Neural cell (in vitro differentiated cells): Measurements from ENCODE around the gene RND2. TPM values are rescaled to one million over a fixed set of nuclear protein-coding genes. Genes with fewer than 3 reads are reported as not detected.

Source experiments
- H2AFZ ChIP-seq: fragments of 200-600, 300-800 bp; sonication (generic), shearing (Covaris generic); 2 replicates; pipeline ENCODE4 v1.6.0; 2014; ENCODE audit warnings: low read depth, mild to moderate bottlenecking, antibody characterized with exemption, low read length, moderate library complexity
- H3F3A ChIP-seq: fragments of 200-600 bp; shearing (Covaris generic); 2 replicates; pipeline ENCODE4 v1.6.1; 2016; ENCODE audit warnings: mild to moderate bottlenecking, moderate library complexity, mixed read lengths, antibody characterized with exemption, low read length; ENCODE audit not compliant: insufficient read depth, poor library complexity, severe bottlenecking
- H3K27ac ChIP-seq: fragments of 200-600, 300-800 bp; sonication (generic), shearing (Covaris generic); 2 replicates; pipeline ENCODE4 v1.5.1; 2014; ENCODE audit warnings: mild to moderate bottlenecking, low read length, moderate library complexity
- H3K27me3 ChIP-seq: fragments of 300-800, 200-600 bp; sonication (generic), shearing (Covaris generic); 2 replicates; pipeline ENCODE4 v1.6.0; 2014; ENCODE audit warnings: mild to moderate bottlenecking, low read depth, low read length, moderate library complexity; ENCODE audit not compliant: insufficient read depth
- H3K36me3 ChIP-seq: fragments of 300-800, 200-600 bp; sonication (generic), shearing (Covaris generic); 2 replicates; pipeline ENCODE4 v1.5.1; 2014; ENCODE audit warnings: mild to moderate bottlenecking, antibody characterized with exemption, low read length, moderate library complexity; ENCODE audit not compliant: insufficient read depth
- H3K4me2 ChIP-seq: fragments of 300-800, 200-600 bp; sonication (generic), shearing (Covaris generic); 2 replicates; pipeline ENCODE4 v1.6.0; 2014; ENCODE audit warnings: mild to moderate bottlenecking, low read length
- H3K4me3 ChIP-seq: fragments of 300-800, 200-600 bp; sonication (generic), shearing (Covaris generic); 2 replicates; pipeline ENCODE4 v1.5.1; 2014; ENCODE audit warnings: mild to moderate bottlenecking, low read length, moderate library complexity
- H3K79me2 ChIP-seq: fragments of 200-600 bp; shearing (Covaris generic); replicated peaks from 2 replicates; pipeline ENCODE4 v1.6.0; 2014; ENCODE audit warnings: mild to moderate bottlenecking, low read length, moderate library complexity; ENCODE audit not compliant: insufficient read depth
- H3K9ac ChIP-seq: fragments of 300-800, 200-600 bp; sonication (generic), shearing (Covaris generic); 2 replicates; pipeline ENCODE4 v1.6.1; 2016; ENCODE audit warnings: mild to moderate bottlenecking, low read length, mixed read lengths
- H3K9me2 ChIP-seq: fragments of 200-600 bp; shearing (Covaris generic); 2 replicates; pipeline ENCODE4 v1.6.1; 2016; ENCODE audit warnings: mild to moderate bottlenecking, low read length, mixed read lengths; ENCODE audit not compliant: insufficient read depth
- H3K9me3 ChIP-seq: fragments of 200-600, 300-800 bp; sonication (generic), shearing (Covaris generic); 2 replicates; pipeline ENCODE4 v1.6.1; 2016; ENCODE audit warnings: mild to moderate bottlenecking, mixed run types, low read length, moderate library complexity, mixed read lengths
- H4K20me1 ChIP-seq: fragments of 200-600 bp; shearing (Covaris generic); 2 replicates; pipeline ENCODE4 v1.6.1; 2016; ENCODE audit warnings: mild to moderate bottlenecking, mixed run types; ENCODE audit not compliant: insufficient read depth
- EP300 ChIP-seq: fragments of 450-650 bp; conservative IDR thresholded peaks from 2 replicates; pipeline ENCODE4 v1.6.1; 2014; ENCODE audit warnings: antibody characterized with exemption, mild to moderate bottlenecking, moderate library complexity; ENCODE audit not compliant: poor library complexity, severe bottlenecking
- EZH2 ChIP-seq: fragments of 200-600, 300-800 bp; shearing (Covaris generic), sonication (generic); IDR thresholded peaks from 2 replicates; pipeline ENCODE4 v1.6.1; 2014; ENCODE audit warnings: antibody characterized with exemption, low read length, borderline replicate concordance, mild to moderate bottlenecking; ENCODE audit not compliant: insufficient read depth, poor library complexity, severe bottlenecking
- POLR2AphosphoS5 ChIP-seq: IDR thresholded peaks from 2 replicates; pipeline ENCODE4 v1.6.1; 2012
- TAF1 ChIP-seq: IDR thresholded peaks from 2 replicates; pipeline ENCODE4 v1.6.1; 2012; ENCODE audit warnings: low read depth
- polyA plus RNA-seq: library from polyadenylated mRNA; depleted of rRNA; stranded (reverse); fragments of >200 nt; gene quantifications from 2 replicates; pipeline ENCODE4 v1.2.3, GENCODE V29; 2014

RND2 gene
- polyA plus RNA-seq, 1 donor from 2014 or later, result 43.8 TPM

DNA sequence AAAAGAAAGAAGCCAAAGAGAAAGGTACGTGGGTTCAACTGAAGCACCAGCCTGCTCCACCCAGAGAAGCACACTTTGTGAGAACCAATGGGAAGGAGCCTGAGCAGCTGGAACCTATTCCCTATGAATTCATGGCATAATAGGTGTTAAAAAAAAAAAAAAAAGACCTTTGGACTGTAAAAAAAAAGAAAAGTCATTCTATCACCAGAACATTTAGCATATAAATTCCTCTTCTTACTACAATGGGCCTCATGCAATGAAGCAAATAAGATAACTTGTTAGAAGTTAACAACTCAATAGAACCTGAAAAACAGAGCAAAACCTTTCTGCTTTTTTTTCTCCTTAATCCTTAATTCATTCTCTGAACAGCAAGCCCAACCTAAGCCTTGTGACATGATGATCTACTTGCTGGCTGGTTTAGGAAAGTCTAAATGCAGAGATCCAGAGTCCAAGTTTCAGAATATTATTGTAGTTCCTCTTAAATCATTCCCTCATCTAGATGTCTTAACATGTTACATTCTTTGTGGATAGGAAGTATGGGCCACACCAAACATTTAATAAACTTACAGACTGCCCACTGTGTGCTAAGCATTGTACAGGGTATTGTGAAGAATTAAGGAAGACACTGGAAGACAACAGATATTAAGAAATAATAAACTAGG, 54.7 kb downstream of the RND2 start:
- H3K4me2 ChIP-seq, result no peak overlapping the region

More for the DNA sequence above, 54.7 kb downstream of the RND2 start:
- no peak overlapping the region for H3K9ac ChIP-seq
- TF ChIP-seq EZH2 (no peak), POLR2AphosphoS5 (no peak), TAF1 (no peak), EP300 (no peak)
- H3K4me3 ChIP-seq, result no peak overlapping the region
- no peaks in the 10 kb centered on the region for H3K79me2 ChIP-seq
- no peak overlapping the region for H3K27ac ChIP-seq
- no peaks in the 10 kb centered on the region for H3K9me2 ChIP-seq
- no peak overlapping the region for H2AFZ ChIP-seq
- no peaks in the 10 kb centered on the region for H3F3A ChIP-seq
- H3K27me3 ChIP-seq, result no peaks in the 10 kb centered on the region
- no peaks in the 10 kb centered on the region for H3K36me3 ChIP-seq
- no peaks in the 10 kb centered on the region for H4K20me1 ChIP-seq
- H3K9me3 ChIP-seq, result no peaks in the 10 kb centered on the region

Other genes starting within 250 kb of the RND2 start
- 0.10 TPM in 1 of 2 replicates, not detected in the other for gene WNK4, start 244.6 kb upstream of the RND2 start, polyA plus RNA-seq
- gene COA3, start 226.5 kb upstream of the RND2 start, polyA plus RNA-seq, result 222 and 234 TPM in 2 replicates
- gene CNTD1, start 226.4 kb upstream of the RND2 start, polyA plus RNA-seq, result 0.21 and 1.2 TPM in 2 replicates
- 74.7 and 87.7 TPM in 2 replicates for gene BECN1, start 200.9 kb upstream of the RND2 start, polyA plus RNA-seq
- gene PSME3, start 191.8 kb upstream of the RND2 start, polyA plus RNA-seq, result 56.6 and 67.0 TPM in 2 replicates
- gene AOC2, start 180.7 kb upstream of the RND2 start, polyA plus RNA-seq, result 1.8 and 2.8 TPM in 2 replicates
- gene AOC3, start 174.0 kb upstream of the RND2 start, polyA plus RNA-seq, result 0.35 and 0.54 TPM in 2 replicates
- not detected in 2 replicates for gene G6PC1, start 124.4 kb upstream of the RND2 start, polyA plus RNA-seq
- 52.0 and 64.2 TPM in 2 replicates for gene AARSD1, start 60.8 kb upstream of the RND2 start, polyA plus RNA-seq
- gene PTGES3L, start 45.2 kb upstream of the RND2 start, polyA plus RNA-seq, result 5.8 and 7.8 TPM in 2 replicates
- gene RUNDC1, start 44.7 kb upstream of the RND2 start, polyA plus RNA-seq, result 15.1 and 16.3 TPM in 2 replicates
- 1,167 and 1,178 TPM in 2 replicates for gene RPL27, start 26.8 kb upstream of the RND2 start, polyA plus RNA-seq
- not detected in 2 replicates for gene IFI35, start 18.4 kb upstream of the RND2 start, polyA plus RNA-seq
- 151 and 193 TPM in 2 replicates for gene VAT1, start 2.8 kb upstream of the RND2 start, polyA plus RNA-seq
- gene BRCA1, start 100.1 kb downstream of the RND2 start, polyA plus RNA-seq, result 0.98 and 1.0 TPM in 2 replicates
- gene NBR1, start 146.0 kb downstream of the RND2 start, polyA plus RNA-seq, result 59.6 and 62.4 TPM in 2 replicates
- gene TMEM106A, start 186.6 kb downstream of the RND2 start, polyA plus RNA-seq, result 2.3 TPM in 1 of 2 replicates, not detected in the other
- gene CCDC200, start 203.4 kb downstream of the RND2 start, polyA plus RNA-seq, result not detected in 2 replicates
- gene RNU2-1, start 208.7 kb downstream of the RND2 start, polyA plus RNA-seq, result not detected in 2 replicates